ENCODE measurements around the gene RNF212. TPM values are rescaled to one million over a fixed set of nuclear protein-coding genes. Genes with fewer than 3 reads are reported as not detected.
A peak's percentile ranks its signal among the peaks of the same experiment; 100 is the strongest.

RNF212 gene
- total and polyA plus RNA-seq, 9 of the 15 experiments (the other 6 are each of a cell fraction or from before 2014, with no cell fraction given), result 0.04 TPM; not detected in 8

GRCh38 chr4:1051472-1051871, 61.9 kb downstream of the RNF212 start:
- no peak for TF ChIP-seq CBX2 (IDR thresholded peaks at IDR 0.05; ENCODE audit: insufficient read depth, low read length, poor library complexity, severe bottlenecking)
- peak; percentile 27; the same call in 1 of the 2 replicates for TF ChIP-seq CHD2 (IDR thresholded peaks at IDR 0.05; ENCODE audit: low read depth, low read length)
- no peak for TF ChIP-seq ETS2 (tag; IDR thresholded peaks at IDR 0.05; ENCODE audit: borderline replicate concordance, poor library complexity, severe bottlenecking)
- no peak for TF ChIP-seq ZKSCAN3 (CRISPR knock-in tag; IDR thresholded peaks at IDR 0.05)
- no peak for TF ChIP-seq ZNF431 (CRISPR knock-in tag; IDR thresholded peaks at IDR 0.05)
- no peak for TF ChIP-seq ZNF707 (CRISPR knock-in tag; conservative IDR thresholded peaks at IDR 0.05)
- TF ChIP-seq NR1H2 (CRISPR knock-in tag; IDR thresholded peaks at IDR 0.05), result no peak
- no peak for TF ChIP-seq RFX1 (IDR thresholded peaks at IDR 0.05)
- no peak for TF ChIP-seq ADNP (tag; IDR thresholded peaks at IDR 0.05)
- ATAC-seq (no peak), DNase-seq (ENCODE audit: extremely low read depth in 1 of 4, low spot score in 3 of 4) (no peak), FAIRE-seq (no peak)
- H3K9ac ChIP-seq (ENCODE audit: insufficient read depth in 1 of 2, low read depth in 2 of 2, low read length in 2 of 2), result no peak overlapping the region
- ChIA-PET CTCF (ENCODE audit: low intra/inter-chr PET ratio) (no interaction called here), POLR2A (no interaction called here)
- no peak overlapping the region for H3K4me2 ChIP-seq (ENCODE audit: insufficient read depth, low read length)
- peaks cover 3% of the 10 kb centered on the region for H3K9me3 ChIP-seq (replicated peaks; ENCODE audit: control insufficient read depth, insufficient read depth, low read depth, low read length)
- no peaks in the 10 kb centered on the region for H4K20me1 ChIP-seq (replicated peaks; ENCODE audit: control insufficient read depth, insufficient read depth, low read length)
- H3K4me3 ChIP-seq, result no peak overlapping the region
- peaks cover 3 to 43% of the 10 kb centered on the region in 2 experiments; a peak in 2 of 5 replicates for H3K4me1 ChIP-seq (replicated peaks in 1 of 2; ENCODE audit: control insufficient read depth in 2 of 2, insufficient read depth in 2 of 2, low read length in 2 of 2)
- H3K27ac ChIP-seq (ENCODE audit: extremely low read depth, low read depth, low read length), result no peak overlapping the region
- WGBS (ENCODE audit: insufficient coverage, low coverage, missing lambda C conversion rate), result 20% methylated on average over 9 of the region's 9 CpGs
- peaks cover 35 to 76% of the 10 kb centered on the region in 2 experiments for H3K27me3 ChIP-seq (ENCODE audit: control insufficient read depth in 2 of 2, insufficient read depth in 2 of 2, low read length in 2 of 2)
- H2AFZ ChIP-seq (ENCODE audit: low read depth, low read length), result no peak overlapping the region
- H3K36me3 ChIP-seq (ENCODE audit: control insufficient read depth, insufficient read depth, low read length), result no peaks in the 10 kb centered on the region
- H3K9me1 ChIP-seq (ENCODE audit: control insufficient read depth, insufficient read depth, low read length), result no peaks in the 10 kb centered on the region
- no TSS peak for BruUV-seq (replicated peaks)
- no peaks in the 10 kb centered on the region for H3K79me2 ChIP-seq (ENCODE audit: control insufficient read depth, insufficient read depth, low read length)
- intact Hi-C loops (cut with micrococcal nuclease) (no loop called here), in situ Hi-C loops (cut with MboI) (no loop called here)

Measured in K562 (cell line).